HG02870 (cell line): Measurements from ENCODE around the gene PPP1CC.
"Not testable (repeated sequence)": the region's sequence is repeated elsewhere in the genome, so short reads cannot be mapped to it uniquely, and the experiment has no call there.

Experiments used
- ATAC-seq: cut with Tn5 transposase; IDR thresholded peaks from one replicate; pipeline ENCODE4 v1.9.1; 2021; ENCODE audit warnings: mild to moderate bottlenecking, moderate library complexity; ENCODE audit not compliant: unreplicated experiment

The PPP1CC gene

GRCh38 chr12:110742718-110743570, at the start of gene PPP1CC:
Gene PPP1CC, minus strand, starts transcription at chr12:110742891. Its CDS starts 184 bp downstream, at chr12:110742707.
- peak; percentile 65 for ATAC-seq

GRCh38 chr12:110791589-110791988, 48.9 kb upstream of the PPP1CC start:
- no peak for ATAC-seq

DNA sequence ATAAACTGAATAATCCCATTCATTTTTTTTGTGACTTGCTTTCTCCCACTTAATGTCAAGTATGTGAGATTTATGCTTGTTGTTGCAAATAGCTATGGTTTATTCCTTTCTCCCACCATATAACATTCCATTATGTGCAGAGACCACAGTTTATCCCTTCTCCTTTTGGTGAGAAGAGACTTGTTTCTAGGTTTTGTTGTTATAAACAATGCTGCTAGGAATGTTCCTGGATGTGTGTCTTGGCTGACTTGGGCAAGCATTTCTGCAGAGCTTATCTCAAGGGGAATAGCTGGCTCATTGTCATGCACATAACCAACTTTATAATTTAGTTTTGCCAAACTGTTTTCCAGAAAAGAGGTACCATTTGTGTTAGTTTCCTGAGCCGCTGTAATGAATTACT, 47.6 kb upstream of the PPP1CC start:
- no peak for ATAC-seq

GRCh38 chr12:110786012-110786411, 43.3 kb upstream of the PPP1CC start:
- no peak for ATAC-seq

DNA sequence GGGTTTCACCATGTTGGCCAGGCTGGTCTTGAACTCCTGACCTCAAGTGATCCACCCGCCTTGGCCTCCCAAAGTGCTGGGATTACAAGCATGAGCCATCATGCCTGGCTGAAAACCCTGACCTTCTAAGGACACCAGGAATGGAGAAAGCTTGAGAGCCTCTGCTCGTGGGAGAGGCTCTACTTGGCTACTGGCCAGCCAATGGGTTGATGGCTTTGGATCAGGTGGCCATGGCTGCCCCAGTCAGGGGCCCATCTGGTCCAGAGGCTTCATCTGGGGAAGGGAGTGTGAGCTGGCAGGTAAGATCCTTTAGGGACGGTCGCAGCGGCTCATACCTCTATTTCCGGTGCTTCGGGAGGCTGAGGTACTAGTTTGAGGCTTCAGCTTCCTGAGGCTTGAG, 42.5 kb upstream of the PPP1CC start:
- ATAC-seq, result no peak

DNA sequence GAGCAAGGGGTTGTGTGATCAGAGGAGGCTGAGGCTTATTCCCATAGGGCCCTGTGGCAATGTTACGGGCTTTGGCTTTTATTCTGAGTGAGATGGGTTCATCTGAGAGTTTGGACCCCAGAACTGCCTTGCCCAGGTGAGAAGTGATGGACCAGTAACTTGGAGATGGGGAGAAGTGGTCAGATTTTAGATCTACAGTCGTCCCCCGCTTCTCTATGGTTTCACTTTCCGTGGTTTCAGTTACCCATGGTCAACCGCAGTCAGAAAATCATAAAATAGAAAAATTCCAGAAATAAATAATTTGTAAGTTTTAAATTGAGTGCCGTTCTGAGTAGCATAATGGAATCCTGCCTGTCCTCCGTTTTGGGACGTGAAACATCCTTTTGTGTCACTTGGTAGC, 40.2 kb upstream of the PPP1CC start:
- ATAC-seq, result no peak

DNA sequence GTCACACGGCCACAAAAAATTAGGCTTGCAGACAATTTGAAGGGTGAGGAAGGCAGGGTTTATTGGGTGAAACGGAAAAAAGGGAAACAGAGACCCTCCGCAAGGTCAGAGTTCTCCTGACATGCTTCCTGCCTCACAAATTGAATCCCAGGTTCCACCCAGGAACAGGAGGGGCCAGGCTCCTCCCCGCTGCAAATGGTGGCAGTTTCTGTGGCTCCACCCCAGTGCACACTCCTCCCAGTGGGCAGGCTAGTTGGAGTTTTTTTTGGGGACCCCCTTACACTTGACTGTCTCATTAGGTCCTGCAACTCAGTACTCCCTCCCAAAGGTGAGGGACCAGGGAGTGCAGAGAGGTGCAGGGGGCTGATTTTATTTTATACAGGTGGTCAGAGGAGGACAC, 39.4 kb upstream of the PPP1CC start:
- no peak for ATAC-seq

GRCh38 chr12:110780448-110780847, 37.8 kb upstream of the PPP1CC start:
- ATAC-seq, result no peak

DNA sequence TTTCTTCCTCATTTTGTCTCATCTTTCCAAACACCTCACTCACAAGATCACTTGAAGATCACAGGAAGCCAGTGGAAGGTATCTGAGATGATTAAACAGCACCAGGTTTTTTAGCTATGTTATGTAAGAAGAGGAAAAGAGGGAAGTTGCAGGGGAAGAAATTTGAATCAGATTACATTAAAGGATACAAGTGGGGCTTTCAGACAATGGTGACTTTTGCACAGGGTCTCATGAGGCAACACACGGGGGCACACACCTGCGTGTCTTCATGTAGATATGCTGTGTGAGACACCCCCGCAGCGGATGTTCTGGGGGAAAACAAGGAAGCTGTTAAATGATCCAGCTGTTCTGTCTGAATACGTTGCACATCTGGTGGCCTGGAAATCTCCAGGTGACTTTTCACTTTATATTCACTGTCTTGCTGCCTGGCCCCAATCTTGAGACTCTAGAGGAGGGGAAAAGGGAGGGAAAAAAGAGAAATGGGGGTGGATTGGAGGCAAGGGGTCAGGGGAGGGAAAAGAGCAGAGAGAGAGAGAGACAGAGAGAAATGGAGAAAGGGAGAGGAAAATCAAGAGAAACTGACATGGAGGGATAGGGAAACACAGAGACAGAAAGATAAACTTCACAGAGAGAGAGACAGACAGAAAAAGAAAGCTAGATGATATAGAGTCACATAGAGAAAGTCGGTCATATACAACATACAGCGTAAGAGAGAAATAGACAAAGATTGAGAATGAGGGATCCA, 36.3 kb upstream of the PPP1CC start:
- ATAC-seq, result no peak

DNA sequence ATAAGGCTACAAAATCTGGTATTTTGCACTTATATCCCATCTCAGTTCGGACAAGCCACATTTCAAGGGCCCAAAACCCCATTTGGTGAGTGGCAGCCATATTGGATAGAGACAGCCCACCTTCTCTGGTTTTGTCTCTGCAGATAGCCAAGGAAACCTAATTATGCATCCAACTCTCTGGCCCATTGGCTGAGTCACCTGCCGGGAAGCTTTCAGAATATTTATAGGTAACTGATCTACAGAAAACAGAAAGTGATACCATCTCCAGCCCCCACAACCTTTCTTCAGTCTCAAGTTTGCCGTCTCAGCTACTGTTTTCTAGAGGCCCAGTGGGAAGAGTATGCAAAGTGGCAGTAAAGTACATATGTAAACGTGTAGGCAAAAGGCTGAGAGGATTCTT, 33.7 kb upstream of the PPP1CC start:
- peak; percentile 92 for ATAC-seq

GRCh38 chr12:110775997-110776396, 33.3 kb upstream of the PPP1CC start:
- no peak for ATAC-seq

DNA sequence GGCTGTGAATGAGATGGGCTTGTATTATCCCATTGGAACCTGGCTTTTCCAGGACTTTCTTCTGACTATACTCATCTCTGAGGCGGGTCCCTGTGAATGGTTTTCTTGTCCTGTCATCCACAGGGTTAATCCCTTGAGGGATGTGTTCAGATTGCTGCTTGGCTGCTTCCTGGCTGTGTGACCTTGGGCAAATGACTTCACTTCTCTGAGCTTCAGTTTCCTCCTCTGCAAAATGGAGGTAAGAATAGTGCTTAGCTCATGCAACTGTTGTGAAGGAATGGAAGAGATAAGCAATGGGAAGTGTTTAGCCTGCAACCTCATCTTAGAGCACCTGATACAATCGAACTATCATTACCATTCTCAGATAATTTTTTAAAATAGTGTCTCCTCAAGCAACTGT, 32.1 kb upstream of the PPP1CC start:
- no peak for ATAC-seq

GRCh38 chr12:110768960-110769359, 26.3 kb upstream of the PPP1CC start:
- no peak for ATAC-seq

- ATAC-seq, result no peak
These were observed 25.2 kb upstream of the PPP1CC start for GRCh38 chr12:110767863-110768262.

GRCh38 chr12:110766311-110767154, 23.8 kb upstream of the PPP1CC start:
- ATAC-seq, result no peak

DNA sequence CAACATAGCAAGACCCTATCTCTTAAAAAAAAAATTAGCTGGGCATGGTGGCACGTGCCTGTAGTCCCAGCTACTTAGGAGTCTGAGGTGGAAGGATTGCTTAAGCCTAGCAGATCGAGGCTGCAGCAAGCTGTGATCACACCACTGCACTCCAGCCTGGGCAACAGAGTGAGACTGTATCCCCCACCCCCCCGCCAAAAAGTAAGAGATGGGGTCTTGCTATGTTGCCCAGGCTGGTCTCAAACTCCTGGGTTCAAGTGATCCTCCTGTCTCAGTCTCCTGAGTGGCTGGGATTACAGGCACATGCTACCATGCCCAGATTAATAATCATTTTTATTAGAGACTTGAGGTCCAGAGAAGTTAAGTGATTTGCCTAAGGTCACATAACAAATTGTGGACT, 22.9 kb upstream of the PPP1CC start:
- not testable (repeated sequence) for ATAC-seq

GRCh38 chr12:110765111-110765510, 22.4 kb upstream of the PPP1CC start:
- ATAC-seq, result no peak

DNA sequence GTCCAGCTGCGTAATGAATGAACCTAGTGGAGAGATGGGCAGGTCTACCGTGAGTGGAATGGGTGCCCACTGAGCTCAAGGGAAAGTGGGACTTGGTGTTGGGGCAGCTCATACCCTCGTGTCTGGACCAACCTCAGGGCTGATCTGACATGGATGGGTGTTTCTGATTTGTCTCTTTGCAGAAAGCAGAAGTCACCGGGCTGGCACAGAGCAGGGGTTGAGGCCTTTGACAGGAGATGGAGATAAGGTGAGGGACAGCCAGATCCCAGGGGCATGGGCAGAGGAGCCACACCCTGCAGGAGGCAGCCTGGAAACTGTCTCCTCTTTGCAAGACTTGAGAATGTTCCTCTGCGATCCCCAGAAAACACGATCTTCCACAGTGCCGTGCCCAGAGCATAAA, 20.9 kb upstream of the PPP1CC start:
- ATAC-seq, result no peak

GRCh38 chr12:110762891-110763290, 20.2 kb upstream of the PPP1CC start:
- ATAC-seq, result no peak

- ATAC-seq, result no peak
These were observed 17.5 kb upstream of the PPP1CC start for GRCh38 chr12:110760204-110760609.

DNA sequence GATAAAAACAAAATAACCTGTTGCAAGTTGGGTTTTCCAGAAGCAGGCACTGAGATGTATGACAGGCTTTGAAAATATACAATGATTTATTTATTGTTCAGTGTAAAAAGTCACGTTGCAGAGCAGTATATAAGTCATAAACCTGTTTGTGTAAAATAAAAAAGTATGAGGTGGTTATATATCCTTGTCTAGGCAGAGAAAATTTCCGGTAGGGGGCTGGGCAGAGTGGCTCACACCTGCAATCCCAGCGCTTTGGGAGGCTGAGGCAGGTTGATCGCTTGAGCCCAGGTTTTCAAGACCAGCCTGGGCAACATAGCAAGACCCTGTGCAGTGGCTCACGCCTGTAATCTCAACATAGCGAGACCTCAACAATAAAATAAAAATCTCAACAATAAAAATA, 16.2 kb upstream of the PPP1CC start:
- no peak for ATAC-seq
